NCI-H2227 (cell line): Measurements from ENCODE around the gene SNX30.

ENCODE experiments used
- DNase-seq: peaks from one replicate; lab custom pipeline; 2025; ENCODE audit not compliant: unreplicated experiment; lab: John Stamatoyannopoulos, UW

SNX30 gene

DNA sequence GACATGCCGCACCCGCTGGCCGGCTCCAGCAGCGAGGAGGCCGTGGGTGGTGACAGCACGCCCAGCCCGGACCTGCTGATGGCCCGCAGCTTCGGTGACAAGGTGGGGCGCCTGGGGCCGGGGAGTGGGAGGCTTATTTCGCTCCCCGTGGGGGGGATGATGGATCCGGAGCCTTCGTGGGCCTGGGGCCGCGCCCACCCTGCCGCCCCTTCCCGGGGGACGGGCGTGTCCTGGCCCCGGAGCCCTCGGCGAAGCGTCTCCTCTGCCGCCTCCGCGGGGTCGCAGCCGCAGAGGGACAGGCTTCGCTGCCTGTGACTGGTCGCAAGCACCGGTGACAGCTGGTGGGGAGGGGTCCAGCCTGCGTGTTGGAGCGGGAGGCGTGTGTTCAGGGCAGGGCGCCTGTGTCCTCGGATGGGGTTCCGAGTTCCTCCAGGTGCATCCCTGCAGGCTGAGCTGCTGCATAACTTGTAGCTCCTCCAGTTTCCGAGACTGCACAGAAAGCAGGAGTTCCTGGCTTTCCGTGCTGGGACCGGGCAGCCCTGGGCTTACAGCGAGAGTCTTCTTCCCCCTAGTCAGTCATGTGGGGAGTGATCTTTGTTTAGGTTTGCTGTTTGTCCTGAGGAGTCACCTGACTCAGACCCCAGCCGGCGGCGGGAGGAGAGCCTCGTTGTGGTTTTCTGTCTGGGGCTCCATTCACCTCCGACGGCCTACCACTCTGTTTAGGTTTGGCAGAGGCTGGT is 666 bp downstream of the SNX30 start:
- peak; percentile 72 for DNase-seq

DNA sequence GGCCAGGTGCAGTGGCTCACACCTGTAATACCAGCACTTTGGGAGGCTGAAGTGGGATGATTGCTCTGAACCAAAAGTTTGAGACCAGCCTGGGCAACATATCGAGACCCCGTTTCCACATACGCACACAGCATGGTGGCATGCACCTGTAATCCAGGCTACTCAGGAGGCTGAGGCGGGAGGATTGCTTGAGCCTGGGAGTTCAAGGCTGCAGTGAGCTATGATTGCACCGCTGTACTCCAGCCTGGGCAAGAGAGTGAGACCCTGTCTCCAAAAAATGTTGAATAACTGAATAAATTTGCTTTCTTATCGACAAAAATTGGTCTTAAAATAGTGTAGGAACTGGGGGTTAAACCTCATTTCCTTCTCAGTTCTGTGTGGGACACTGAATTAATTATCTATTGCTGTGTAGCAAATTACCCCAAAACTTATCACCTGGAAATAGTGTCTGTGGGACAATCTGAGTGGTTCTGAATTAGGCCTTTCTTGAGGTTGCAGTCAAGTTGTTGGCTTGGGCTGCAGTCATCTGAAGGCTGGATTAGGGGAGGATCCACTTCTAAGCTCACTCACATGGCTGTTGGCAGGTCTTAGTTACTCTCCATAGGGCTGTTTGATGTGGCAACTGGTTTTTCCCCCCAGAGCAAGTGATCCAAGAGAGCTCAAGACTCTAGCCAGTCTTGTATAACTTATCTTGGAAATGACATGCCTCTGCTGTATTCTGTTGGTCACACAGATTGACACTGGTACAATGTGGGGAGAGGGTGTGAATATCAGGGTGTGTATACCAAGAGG is 2.0 kb downstream of the SNX30 start:
- DNase-seq = no peak

DNA sequence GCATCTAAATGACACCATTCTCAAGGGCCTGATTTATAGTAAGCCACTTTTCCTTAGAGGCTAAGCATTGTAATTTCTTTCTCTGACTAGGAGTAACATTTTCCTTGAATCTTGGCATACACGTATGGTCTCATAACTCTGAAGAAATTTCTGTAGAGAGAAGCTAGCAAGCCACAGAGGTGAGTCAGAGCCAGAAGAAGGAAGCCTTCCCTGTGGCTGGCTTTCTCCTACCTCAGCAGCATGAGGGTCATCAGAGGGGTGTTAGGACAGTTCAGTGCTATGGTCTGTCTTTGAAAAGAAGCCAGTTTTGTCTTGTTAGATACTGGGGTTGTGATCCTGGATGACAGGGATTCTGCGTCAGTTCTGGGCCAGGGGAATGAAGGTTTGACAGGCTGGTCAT is 3.2 kb downstream of the SNX30 start:
- no peak for DNase-seq

DNA sequence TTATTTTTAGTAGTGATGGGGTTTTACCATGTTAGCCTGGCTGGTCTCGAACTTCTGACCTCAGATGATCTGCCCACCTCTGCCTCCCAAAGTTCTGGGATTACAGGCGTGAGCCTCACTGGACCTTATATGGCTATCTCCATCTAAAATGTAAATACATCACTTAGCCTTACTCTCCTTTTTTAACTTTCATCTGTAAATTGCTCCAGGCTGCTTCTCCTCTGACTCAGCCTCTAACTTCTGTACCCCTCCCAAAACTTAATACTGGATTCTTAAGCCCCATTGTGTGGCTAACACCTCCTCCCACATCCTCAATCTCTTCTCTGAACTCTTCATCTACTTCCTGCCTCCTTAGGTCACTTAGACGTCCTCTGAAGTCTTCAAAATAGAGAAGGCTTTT is 4.0 kb downstream of the SNX30 start:
- DNase-seq = no peak

DNA sequence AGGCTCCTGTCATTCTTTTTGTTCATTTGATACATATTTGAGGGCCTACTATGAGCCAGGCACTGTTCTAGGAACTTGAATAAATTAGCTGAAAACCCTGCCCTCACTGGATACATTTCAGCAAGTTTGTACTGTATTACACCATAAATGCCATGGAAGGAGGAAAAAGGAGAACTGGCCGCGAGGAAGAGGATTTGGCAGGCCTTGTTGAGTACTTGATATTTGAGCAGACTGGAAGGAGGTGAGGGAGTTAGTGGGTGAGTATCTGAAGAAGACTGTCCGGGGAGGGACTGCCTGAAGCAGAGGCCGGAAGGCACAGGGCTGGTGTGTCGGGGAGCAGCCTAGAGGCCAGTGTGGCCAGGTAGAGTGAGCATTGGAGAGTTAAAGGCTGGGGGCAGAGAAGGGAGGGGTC is 4.5 kb downstream of the SNX30 start:
- DNase-seq = no peak

DNA sequence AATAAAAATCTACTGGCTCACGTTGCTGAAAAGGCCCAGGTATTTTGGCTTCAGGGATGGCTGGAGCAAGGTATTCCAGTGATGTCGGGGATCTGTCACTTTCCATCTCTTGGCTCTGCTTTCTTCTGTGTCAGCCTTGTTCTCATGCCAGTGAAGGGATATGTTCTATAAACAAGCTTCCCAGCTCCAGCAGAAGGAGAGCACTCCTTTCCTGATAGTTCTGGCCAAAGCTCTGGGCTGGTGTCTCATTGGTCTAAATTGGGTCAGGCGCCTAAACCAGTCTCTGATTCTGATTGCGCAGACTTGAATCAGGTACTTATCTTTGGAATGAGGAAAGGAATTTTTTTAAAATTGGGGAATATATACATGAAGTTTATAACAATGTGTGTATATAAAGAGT is 5.1 kb downstream of the SNX30 start:
- DNase-seq = no peak

DNA sequence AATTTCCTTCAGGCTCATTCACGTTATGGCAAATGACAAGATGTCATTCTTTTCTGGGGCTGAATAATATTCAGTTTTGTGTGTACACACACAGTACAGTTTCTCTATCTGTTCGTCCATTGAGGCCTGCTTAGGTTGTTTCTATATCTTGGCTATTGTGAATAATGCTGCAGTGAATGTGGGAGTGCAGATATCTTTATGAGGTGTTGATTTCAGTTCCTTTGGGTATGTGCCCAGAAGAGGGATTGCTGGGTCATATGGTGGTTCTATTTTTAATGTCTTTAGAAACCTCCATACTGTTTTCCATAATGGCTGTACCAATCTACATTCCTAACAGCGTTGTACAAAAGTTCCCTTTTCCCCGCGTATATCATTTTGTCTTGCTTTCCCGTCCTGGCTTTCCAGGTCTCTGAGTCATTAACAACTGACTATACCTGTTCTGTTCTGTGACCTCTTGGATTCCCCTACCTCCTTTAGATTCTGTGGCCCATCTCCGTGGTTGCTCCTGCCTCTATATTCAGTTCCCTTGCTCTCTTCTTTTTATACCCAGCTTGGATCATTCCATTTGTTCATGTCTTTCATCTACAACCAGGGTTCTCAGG is 6.8 kb downstream of the SNX30 start:
- DNase-seq = no peak

DNA sequence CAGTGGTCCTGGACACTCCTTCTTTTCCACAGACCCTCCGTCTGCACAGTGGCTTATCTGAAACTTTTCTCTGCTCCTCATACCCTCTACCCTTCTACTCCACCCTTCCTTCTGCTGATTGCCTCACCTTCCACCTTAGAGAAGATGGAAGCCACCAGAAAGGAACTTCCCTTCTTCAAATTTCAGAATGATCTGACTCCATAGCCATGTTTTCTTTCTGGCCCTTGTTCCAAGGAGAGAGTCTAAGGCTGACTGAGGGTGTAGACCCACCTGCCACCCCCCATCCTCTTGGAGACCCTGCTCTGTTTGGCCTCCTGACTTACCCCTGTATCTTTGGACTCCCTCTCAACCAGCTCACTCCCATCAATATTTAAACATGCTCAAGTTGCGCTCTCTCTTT is 7.4 kb downstream of the SNX30 start:
- no peak for DNase-seq

DNA sequence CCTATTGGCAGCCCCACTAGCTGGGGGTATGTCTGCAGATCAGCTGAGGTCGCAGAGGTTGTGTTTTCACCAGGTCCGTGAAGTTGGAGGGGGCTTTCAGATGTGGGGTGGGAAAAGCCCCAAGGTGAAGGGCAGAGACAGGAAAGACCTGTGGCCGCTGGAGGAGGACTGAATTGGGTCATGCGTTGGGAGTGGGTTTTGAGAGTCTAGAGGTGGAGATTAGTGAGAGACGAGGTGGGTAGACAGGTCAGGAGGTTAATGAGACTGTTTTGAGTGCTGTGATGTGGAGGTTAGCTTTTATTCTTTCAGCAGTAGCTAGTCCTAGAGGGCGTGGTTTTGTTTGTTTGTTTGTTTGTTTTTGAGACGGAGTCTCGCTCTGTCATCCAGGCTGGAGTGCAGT is 10.3 kb downstream of the SNX30 start:
- DNase-seq = no peak

DNA sequence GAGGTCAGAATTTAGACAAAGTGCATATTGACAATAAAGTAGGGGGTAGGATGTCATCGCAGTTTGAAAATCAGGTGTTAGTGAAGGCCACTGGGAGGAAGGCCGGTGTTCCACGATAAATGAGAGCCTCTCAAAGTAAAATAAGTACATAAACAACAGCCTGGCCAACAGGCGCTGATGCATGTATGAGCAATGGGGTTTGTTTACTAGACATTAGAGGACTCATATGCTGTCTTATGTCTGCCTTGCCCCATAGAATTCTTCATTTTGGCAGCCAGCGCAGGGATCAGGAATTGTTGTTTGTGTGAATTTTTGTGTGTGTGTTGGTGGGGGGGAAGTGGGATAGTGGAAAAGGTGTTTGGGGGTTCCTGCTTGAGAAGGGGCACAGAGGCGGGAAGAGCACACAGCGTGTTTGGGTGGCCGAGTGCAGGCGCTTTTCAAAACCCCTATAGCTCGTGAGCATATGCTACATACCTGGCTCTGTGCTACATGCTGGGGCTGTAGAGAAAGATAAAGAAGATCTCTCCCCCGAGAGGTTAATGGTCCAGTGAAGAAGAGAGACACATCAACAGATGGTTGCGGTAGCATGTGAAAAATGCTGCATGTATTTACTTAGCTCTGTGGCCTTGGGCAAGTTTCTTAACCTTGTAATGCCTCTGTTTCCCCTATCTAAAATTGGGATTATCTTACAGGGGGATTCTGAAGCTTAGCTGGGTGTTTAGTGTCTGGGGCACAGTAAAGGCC is 11.5 kb downstream of the SNX30 start:
- DNase-seq = no peak

DNA sequence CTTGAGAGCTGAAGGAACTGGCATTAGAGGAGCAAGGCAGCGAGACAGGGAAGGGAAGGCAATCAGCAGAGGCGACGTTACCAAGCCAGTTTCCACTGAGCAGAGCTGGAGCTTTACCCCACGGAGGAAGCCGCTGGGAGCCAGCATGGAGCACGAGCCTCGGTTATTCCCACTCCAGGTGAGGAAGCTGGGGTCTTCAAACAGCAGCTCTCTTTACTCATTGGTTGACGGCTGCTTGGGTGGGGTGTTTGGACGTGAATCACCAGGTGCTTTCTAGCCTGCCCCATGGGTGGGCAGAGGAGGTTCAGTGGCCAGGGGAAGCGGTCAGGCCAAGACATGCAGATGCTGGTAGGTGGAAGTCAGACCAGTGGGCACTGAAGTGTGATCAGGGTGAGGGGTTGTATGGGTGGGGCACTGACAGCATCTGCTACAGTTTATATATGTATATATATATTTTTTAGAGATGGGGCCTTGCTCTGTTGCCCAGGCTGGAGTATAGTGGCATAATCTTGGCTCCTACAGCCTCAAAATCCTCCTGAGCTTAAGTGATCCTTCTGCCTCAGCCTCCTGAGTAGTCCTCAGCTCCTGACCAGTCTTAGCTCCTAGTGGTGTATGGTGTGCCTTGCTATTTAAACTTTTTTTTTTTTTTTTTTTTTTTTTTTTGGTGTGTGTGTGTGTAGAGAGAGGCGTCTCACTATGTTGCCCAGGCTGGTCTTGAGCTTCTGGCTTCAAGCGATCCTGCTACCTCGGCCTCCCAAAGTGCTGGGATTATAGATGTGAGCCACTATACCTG is 12.4 kb downstream of the SNX30 start:
- no peak for DNase-seq

DNA sequence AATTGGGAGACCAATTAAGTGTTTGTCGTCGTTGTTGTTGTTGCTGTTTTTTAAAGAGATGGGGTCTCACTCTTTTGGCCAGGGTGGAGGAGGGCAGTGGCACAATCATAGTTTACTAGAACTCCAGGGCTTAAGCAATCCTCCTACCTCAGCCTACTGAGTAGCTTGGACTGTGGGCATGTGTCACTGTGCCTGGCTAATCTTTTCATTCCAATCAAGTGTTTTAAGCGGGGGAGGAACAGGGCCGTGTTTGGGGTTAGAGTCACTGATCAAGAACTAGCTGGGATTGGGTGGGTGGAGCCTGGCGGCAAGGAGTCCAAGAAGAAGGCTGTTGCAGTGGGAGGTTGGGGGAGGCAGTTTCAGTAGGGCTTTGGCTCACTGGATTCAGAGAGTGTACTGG is 13.8 kb downstream of the SNX30 start:
- DNase-seq = no peak

DNA sequence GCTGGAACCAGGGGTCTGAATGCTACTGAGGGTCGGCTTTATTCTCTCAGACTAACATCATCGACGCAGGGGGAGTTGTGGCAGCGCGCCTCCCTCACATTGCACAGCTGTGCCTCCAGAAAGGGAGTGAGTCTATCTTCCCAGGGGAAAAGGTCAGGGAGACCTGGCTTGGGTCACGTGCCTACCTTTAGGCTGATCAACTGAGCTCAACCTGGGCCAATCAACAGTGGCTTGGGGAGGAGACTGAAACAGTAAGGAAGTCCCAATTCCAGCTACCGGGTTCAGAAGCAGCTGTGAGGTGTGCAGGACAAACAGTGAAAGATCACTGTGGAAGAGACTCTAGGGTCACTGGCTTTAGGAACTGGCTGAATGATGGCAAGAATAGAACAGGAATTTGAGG is 14.3 kb downstream of the SNX30 start:
- peak; percentile 1 for DNase-seq

DNA sequence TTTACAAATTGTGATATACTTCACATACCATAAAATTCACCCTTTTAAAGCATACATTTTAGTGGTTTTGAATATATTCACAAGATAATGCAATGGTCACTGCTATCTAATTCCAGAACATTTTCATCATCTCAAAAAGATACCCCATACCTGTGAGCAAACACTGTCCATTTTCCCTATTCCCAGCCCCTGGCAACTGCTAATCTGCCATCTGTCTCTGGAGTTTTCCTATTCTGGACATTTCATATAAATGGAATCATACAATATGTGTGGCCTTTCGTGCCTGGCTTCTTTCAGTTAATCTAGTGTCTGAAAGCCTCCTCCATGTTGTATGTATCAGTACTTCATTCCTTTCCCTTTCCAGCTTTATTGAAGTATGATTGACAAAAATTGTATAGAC is 14.7 kb downstream of the SNX30 start:
- no peak for DNase-seq

DNA sequence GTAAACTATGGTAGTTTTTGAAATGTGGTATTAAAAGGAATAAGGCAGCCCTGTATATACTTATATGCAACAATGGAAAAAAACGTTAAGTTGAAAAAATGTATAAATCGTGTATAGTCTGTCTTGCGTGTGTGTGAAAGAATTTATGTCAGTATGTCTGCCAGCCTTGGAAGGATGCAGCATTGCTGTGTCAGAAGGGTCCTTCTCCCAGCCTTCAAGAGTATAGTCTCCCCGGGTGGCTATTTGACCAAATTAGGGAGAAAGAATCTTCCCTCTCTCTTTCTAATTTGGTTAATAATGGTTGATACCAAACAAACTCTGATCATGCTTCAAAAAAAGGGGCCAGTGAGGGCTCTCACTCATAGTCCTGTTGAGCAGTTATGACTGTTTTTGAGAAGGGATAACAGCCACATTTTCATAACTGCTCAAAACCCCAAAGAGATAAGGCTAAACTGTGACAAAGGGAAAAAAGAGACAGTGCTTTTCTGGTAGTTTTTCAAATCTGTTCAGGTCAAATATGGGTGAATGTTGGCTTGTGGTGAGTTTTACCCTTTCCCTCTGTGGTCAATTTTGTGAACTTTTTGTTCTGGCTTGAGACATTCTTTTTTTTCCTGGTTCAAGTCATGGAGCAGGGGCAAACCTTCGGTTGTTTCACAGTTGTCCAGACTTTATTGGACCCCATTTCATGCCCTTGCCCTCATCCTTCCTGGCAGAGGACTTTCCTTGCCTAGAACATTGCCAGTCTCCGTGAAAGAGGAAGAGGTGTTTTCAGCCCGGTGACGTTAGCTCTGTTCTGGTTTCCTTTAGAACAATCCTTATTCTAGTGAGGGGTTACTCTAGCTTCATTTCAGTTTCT is 21.0 kb downstream of the SNX30 start:
- no peak for DNase-seq

DNA sequence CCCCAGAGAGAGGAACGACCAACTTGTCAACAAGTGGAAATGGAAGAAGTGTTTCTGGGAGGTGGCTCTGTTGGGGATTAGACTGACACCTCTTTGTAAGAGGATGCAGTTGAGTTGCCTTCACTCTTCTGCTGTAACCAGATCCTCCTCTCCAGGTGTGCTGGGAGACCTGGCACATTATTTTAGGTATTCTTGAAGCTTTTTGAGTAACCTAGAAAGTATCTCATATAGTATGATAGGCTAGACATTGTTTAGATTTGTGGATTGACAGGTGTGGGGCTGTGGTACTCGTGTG is 21.6 kb downstream of the SNX30 start:
- DNase-seq = no peak

DNA sequence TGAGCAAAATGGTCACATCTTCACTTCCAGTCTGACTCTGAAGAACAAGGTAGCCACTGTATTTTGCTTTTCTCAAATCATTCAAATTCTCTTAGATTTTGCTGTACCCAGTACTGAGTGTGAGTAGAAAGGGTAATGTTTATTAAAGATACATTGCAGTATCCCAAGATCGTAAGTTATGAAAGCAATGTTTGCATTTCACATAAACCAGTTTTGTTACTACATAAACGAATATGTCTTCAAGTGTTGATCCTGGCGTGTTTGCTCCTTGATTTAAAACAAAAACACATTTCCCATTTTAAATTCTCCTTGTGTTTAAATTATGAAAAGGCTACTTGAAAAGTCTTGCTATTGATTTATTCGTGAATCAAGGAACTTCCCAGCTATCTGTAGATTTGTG is 22.0 kb downstream of the SNX30 start:
- DNase-seq = no peak

DNA sequence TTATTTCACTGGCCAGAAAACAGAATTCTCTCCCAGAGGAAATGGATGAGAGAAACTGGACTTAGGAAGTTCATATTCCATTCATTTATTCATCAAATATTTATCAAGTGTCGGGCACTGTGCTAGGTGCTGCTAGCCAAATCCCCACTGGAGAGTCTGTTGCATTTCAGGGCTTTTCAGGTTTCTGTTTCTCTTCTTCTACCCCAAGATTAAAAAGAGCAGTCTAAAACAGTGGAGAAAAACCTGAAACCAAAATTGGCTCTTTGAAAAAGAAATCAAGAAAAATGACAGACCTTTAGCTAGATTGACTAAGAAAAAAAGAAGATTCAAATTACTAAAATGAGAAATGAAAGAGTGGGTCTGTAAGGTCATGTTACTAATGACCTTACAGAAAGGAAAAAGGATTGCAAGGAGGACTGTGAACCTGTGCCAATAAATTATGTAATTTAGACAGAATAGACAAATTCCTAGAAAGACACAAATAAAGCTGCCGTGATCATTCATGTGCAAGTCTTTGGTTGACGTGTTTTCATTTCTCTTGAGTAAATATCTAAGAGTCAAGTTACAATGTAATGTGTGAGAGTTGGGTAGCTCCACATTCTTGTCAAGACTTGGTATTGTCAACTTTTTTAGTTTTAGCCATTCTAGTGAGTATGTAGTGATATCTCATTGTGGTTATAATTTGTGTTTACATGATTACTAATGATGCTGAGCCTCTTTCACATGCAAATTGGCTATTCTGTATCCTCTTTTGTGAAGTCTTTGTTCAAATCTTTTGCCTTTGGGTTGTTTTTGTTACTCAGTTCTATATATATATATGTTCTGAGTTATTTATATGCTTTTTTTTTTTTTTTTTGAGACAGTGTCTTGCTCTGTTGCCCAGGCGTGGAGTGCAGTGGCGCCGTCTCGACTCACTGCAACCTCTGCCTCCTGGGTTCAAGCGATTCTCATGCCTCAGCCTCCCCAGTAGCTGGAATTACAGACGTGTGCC is 23.7 kb downstream of the SNX30 start:
- no peak for DNase-seq

DNA sequence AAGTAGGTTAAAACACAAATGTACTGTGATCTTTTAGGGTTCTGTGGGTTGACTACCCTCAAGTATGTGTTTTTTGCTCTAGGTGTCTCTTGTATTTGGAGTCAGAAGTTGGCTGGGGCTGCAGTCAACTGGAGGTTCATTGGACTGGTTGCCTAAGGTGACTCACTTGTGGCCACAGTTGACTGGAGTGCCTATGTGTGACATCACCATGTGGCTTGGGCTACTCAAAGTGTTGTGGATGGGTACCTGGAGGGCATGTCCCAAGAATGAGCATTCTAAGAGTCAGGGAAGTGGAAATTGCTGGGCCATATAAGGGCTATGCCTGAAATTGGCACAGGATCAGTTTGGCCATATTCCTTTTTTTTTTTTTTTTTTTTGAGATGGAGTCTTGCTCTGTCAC is 27.4 kb downstream of the SNX30 start:
- no peak for DNase-seq
